K562 (cell line): ENCODE results near the gene GMDS. TPM values are rescaled to one million over a fixed set of nuclear protein-coding genes. Genes with fewer than 3 reads are reported as not detected.

Experiments used
- ATAC-seq: fragments of 200-7000 bp; cut with Tn5 transposase; 3 replicates; pipeline ENCODE4 v1.9.1; 2020; ENCODE audit warnings: moderate library complexity
- BruUV-seq: library from RNA; stranded (reverse); fragments of 400-500 nt; replicated peaks from 2 replicates; lab custom pipeline; 2021; lab: Mats Ljungman, UMichigan
- CTCF ChIA-PET: fragments of 300-600 bp; formaldehyde crosslinking; extraction: SDS; loops from one replicate; lab custom pipeline; 2021; ENCODE audit warnings: low intra/inter-chr PET ratio; lab: Yijun Ruan, JAX
- POLR2A ChIA-PET: fragments of 300-600, 350-650 bp; sonication (Branson Sonifier 250); formaldehyde crosslinking; extraction: SDS; loops from one replicate; lab custom pipeline; 2021; ENCODE audit warnings: antibody characterized with exemption, inconsistent platforms; lab: Yijun Ruan, JAX
- DNase-seq, 4 experiments: peaks; one replicate each; pipeline versions ENCODE4 v3.0.0 to v3.0.0-alpha.2; 2011 to 2018; ENCODE audit warnings: low spot score in 3 of 4, mixed read lengths in 3 of 4; ENCODE audit errors: extremely low read depth in 1 of 4
- FAIRE-seq: peaks from 2 replicates; lab custom pipeline; 2011; peaks lifted over from hg19 to GRCh38; lab: Jason Lieb, UNC
- H2AFZ ChIP-seq: 2 replicates; pipeline ENCODE4 v1.6.0; 2011; ENCODE audit warnings: low read depth, low read length, control low read depth, inconsistent platforms
- H3K27ac ChIP-seq: fragments of 200-600 bp; 3 replicates; pipeline ENCODE4 v1.8.0; 2011; ENCODE audit warnings: low read depth, mild to moderate bottlenecking, control low read depth, inconsistent platforms, low read length, moderate library complexity, mixed read lengths; ENCODE audit errors: extremely low read depth
- H3K27me3 ChIP-seq, 2 experiments: fragments of 300-600 bp in 1 of 2; 2 replicates in 1 of 2; 3 replicates in 1 of 2; pipeline versions ENCODE4 v1.6.0 to v1.8.0; 2011; ENCODE audit warnings: inconsistent platforms in 2 of 2, low read length in 2 of 2, mild to moderate bottlenecking in 1 of 2, mixed read lengths in 1 of 2, moderate library complexity in 1 of 2; ENCODE audit not compliant: control insufficient read depth in 2 of 2, insufficient read depth in 2 of 2
- H3K36me3 ChIP-seq: fragments of 300-600 bp; 3 replicates; pipeline ENCODE4 v1.8.0; 2011; ENCODE audit warnings: mild to moderate bottlenecking, low read length, inconsistent platforms; ENCODE audit not compliant: control insufficient read depth, insufficient read depth
- H3K4me1 ChIP-seq, 2 experiments: fragments of 200-600 bp in 1 of 2; replicated peaks in 1 of 2; 2 replicates in 1 of 2; 3 replicates in 1 of 2; pipeline versions ENCODE4 v1.5.1 to v1.8.0; 2011; ENCODE audit warnings: inconsistent platforms in 2 of 2, low read length in 2 of 2, mild to moderate bottlenecking in 1 of 2, mixed read lengths in 1 of 2, moderate library complexity in 1 of 2; ENCODE audit not compliant: control insufficient read depth in 2 of 2, insufficient read depth in 2 of 2
- H3K4me2 ChIP-seq: 2 replicates; pipeline ENCODE4 v1.6.1; 2011; ENCODE audit warnings: low read length, control low read depth, inconsistent platforms, mixed read lengths; ENCODE audit not compliant: insufficient read depth
- H3K4me3 ChIP-seq: fragments of 200-600 bp; sonication (generic), shearing (Covaris generic); 2 replicates; pipeline ENCODE4 v1.5.1; 2016; ENCODE audit warnings: control low read depth, inconsistent platforms
- H3K79me2 ChIP-seq: fragments of 200-600 bp; 3 replicates; pipeline ENCODE4 v1.8.0; 2011; ENCODE audit warnings: low read length, inconsistent platforms; ENCODE audit not compliant: control insufficient read depth, insufficient read depth
- H3K9ac ChIP-seq, 2 experiments: 2 replicates each; pipeline versions ENCODE4 v1.6.0 to v1.6.1; 2011; ENCODE audit warnings: low read depth in 2 of 2, low read length in 2 of 2, control low read depth in 1 of 2, inconsistent platforms in 1 of 2, mild to moderate bottlenecking in 1 of 2, mixed read lengths in 1 of 2; ENCODE audit not compliant: insufficient read depth in 1 of 2
- H3K9me1 ChIP-seq: one replicate; pipeline ENCODE4 v1.6.0; 2011; ENCODE audit warnings: inconsistent platforms, mild to moderate bottlenecking, low read length, moderate library complexity; ENCODE audit not compliant: control insufficient read depth, insufficient read depth
- H3K9me3 ChIP-seq: replicated peaks from 2 replicates; pipeline ENCODE4 v1.5.1; 2011; ENCODE audit warnings: low read depth, low read length, inconsistent platforms; ENCODE audit not compliant: control insufficient read depth, insufficient read depth
- H4K20me1 ChIP-seq: replicated peaks from 2 replicates; pipeline ENCODE4 v1.6.1; 2011; ENCODE audit warnings: low read length, inconsistent platforms, mixed read lengths; ENCODE audit not compliant: control insufficient read depth, insufficient read depth
- ATF1 ChIP-seq, 2 experiments: fragments of 450-650 bp in 1 of 2; IDR thresholded peaks; 2 replicates each; pipeline ENCODE4 v1.6.1; 2016; ENCODE audit warnings: missing compliant biosample characterization in 1 of 2, missing genetic modification characterization in 1 of 2
- CBX2 ChIP-seq: fragments of 200-600 bp; sonication (generic); IDR thresholded peaks from one replicate; pipeline ENCODE4 v1.6.1; 2012; ENCODE audit warnings: mild to moderate bottlenecking, low read length, inconsistent platforms; ENCODE audit not compliant: insufficient read depth, poor library complexity, severe bottlenecking
- EP300 ChIP-seq: IDR thresholded peaks from 2 replicates; pipeline ENCODE4 v1.6.1; 2012; ENCODE audit warnings: low read length, improper control_type of control experiment
- FOXM1 ChIP-seq, 2 experiments: fragments of 450-650 bp in 1 of 2; sonication (generic) in 1 of 2; formaldehyde crosslinking in 1 of 2; IDR thresholded peaks; 2 replicates each; pipeline versions ENCODE4 v1.6.1 to v1.9.0; 2017 to 2022; ENCODE audit warnings: low read depth in 2 of 2, mild to moderate bottlenecking in 2 of 2, missing genetic modification reagents in 1 of 2, moderate library complexity in 1 of 2
- HES1 ChIP-seq: fragments of 450-650 bp; IDR thresholded peaks from 2 replicates; pipeline ENCODE4 v1.6.1; 2016; ENCODE audit warnings: low read depth, mild to moderate bottlenecking, moderate library complexity
- MECOM ChIP-seq: fragments of 250-450 bp; sonication (Bioruptor Pico); IDR thresholded peaks from 2 replicates; pipeline ENCODE4 v1.8.0; 2022; ENCODE audit warnings: inconsistent platforms
- MLX ChIP-seq, 2 experiments: fragments of 450-650 bp in 1 of 2; sonication (generic) in 1 of 2; formaldehyde crosslinking; conservative IDR thresholded peaks; 2 replicates each; pipeline versions ENCODE4 v1.4.0 to v1.8.1; 2020 to 2022; ENCODE audit warnings: mild to moderate bottlenecking in 1 of 2, missing genetic modification reagents in 1 of 2
- MTA2 ChIP-seq: fragments of 450-650 bp; IDR thresholded peaks from 2 replicates; pipeline ENCODE4 v1.6.1; 2016; ENCODE audit warnings: low read depth
- NCOR1 ChIP-seq: fragments of 450-650 bp; IDR thresholded peaks from 2 replicates; pipeline ENCODE4 v1.6.1; 2016; ENCODE audit warnings: mild to moderate bottlenecking, moderate library complexity
- PYGO2 ChIP-seq: fragments of 450-650 bp; IDR thresholded peaks from 2 replicates; pipeline ENCODE4 v1.6.1; 2016; ENCODE audit warnings: mild to moderate bottlenecking, missing genetic modification characterization, moderate library complexity, missing compliant biosample characterization
- RCOR1 ChIP-seq, 2 experiments: IDR thresholded peaks; 2 replicates each; pipeline ENCODE4 v1.6.1; 2012; ENCODE audit warnings: low read depth in 2 of 2, low read length in 2 of 2, borderline replicate concordance in 1 of 2, improper control_type of control experiment in 1 of 2
- SMARCB1 ChIP-seq: IDR thresholded peaks from 2 replicates; pipeline ENCODE4 v1.6.1; 2011; ENCODE audit warnings: improper control_type of control experiment, low read depth; ENCODE audit not compliant: insufficient read length
- SMARCC2 ChIP-seq: fragments of 450-650 bp; IDR thresholded peaks from 2 replicates; pipeline ENCODE4 v1.6.1; 2017; ENCODE audit warnings: antibody characterized with exemption, moderate library complexity, mild to moderate bottlenecking, low read depth
- SOX6 ChIP-seq: fragments of 450-650 bp; IDR thresholded peaks from 2 replicates; pipeline ENCODE4 v1.6.1; 2014; ENCODE audit warnings: mild to moderate bottlenecking
- SPI1 ChIP-seq: IDR thresholded peaks from 2 replicates; pipeline ENCODE4 v1.6.1; 2011; ENCODE audit warnings: low read depth, low read length, control low read depth, borderline replicate concordance
- TAL1 ChIP-seq: fragments of 450-650 bp; IDR thresholded peaks from 2 replicates; pipeline ENCODE4 v1.6.1; 2016; ENCODE audit warnings: mild to moderate bottlenecking
- TARDBP ChIP-seq: fragments of 450-650 bp; IDR thresholded peaks from 2 replicates; pipeline ENCODE4 v1.6.1; 2016
- TCF3 ChIP-seq: sonication (generic); formaldehyde crosslinking; IDR thresholded peaks from 2 replicates; pipeline ENCODE4 v1.4.0; 2020; ENCODE audit warnings: mild to moderate bottlenecking, missing genetic modification reagents
- TEAD4 ChIP-seq, 2 experiments: sonication (generic) in 1 of 2; formaldehyde crosslinking in 1 of 2; IDR thresholded peaks; 2 replicates each; pipeline versions ENCODE4 v1.6.1 to v1.8.0; 2012 to 2022; ENCODE audit warnings: borderline replicate concordance in 1 of 2, inconsistent platforms in 1 of 2, low read length in 1 of 2, mild to moderate bottlenecking in 1 of 2, missing genetic modification reagents in 1 of 2
- THAP7 ChIP-seq: fragments of 250-450 bp; sonication (Bioruptor Pico); IDR thresholded peaks from 2 replicates; pipeline ENCODE4 v1.5.0; 2021
- ZNF134 ChIP-seq: fragments of 250-450 bp; sonication (Bioruptor Pico); conservative IDR thresholded peaks from 2 replicates; pipeline ENCODE4 v1.4.0; 2020
- ZNF644 ChIP-seq: fragments of 200-800 bp; sonication (Bioruptor generic); IDR thresholded peaks from 2 replicates; pipeline ENCODE4 v1.6.1; 2016; ENCODE audit warnings: low read depth, missing genetic modification characterization, missing compliant biosample characterization
- ZNF766 ChIP-seq: fragments of 200-800 bp; sonication (Bioruptor generic); conservative IDR thresholded peaks from 2 replicates; pipeline ENCODE4 v1.6.1; 2016; ENCODE audit warnings: missing genetic modification characterization, missing compliant biosample characterization
- in situ Hi-C: fragments of 300-500 bp; cut with MboI; formaldehyde crosslinking; loops from 4 replicates; pipeline ENCODE4 v1.15.0; 2018; ENCODE audit warnings: inconsistent platforms, mixed read lengths
- intact Hi-C: fragments of 100-400 bp; cut with micrococcal nuclease; formaldehyde crosslinking; loops from 2 replicates; pipeline ENCODE4 v1.14.2; 2022
- polyA plus RNA-seq, 8 experiments: library from polyadenylated mRNA; depleted of rRNA in 4 of 8; stranded (reverse) in 5 of 8; unstranded in 3 of 8; fragments of >200 nt; fragmentation: Nextera tagmentation in 2 of 8; fragmentation: Illumina TruSeq in 1 of 8; extraction: Ambion mirVana in 2 of 8; extraction: Trizol in 1 of 8; gene quantifications; 2 replicates each; pipeline versions ENCODE4 v1.2.1 to v1.2.3, GENCODE V29; 2011 to 2014; ENCODE audit warnings: inconsistent platforms in 1 of 8, missing spikeins in 1 of 8
- total RNA-seq, 7 experiments: library from RNA; depleted of rRNA in 6 of 7; stranded (reverse); fragments of >200 nt in 6 of 7; fragmentation: Illumina TruSeq in 2 of 7; extraction: Trizol in 2 of 7; gene quantifications; 2 replicates each; pipeline versions ENCODE4 v1.2.1 to v1.2.3, GENCODE V29; 2011 to 2021; ENCODE audit warnings: low replicate concordance in 1 of 7

Gene GMDS
- total and polyA plus RNA-seq, 9 of the 15 experiments (the other 6 are each of a cell fraction or from before 2014, with no cell fraction given) = 0.48 to 31.8 (median 13.4) TPM

GRCh38 chr6:2183246-2183645 is 62.2 kb downstream of the GMDS start:
- Histone ChIP-seq H4K20me1 (peaks cover 17% of the 10 kb centered on the region; the same call in 1 of the 2 replicates), H3K36me3 (no peaks in the 10 kb centered on the region), H3K9me3 (no peaks in the 10 kb centered on the region), H2AFZ (no peak overlapping the region), H3K4me1 (no peaks in the 10 kb centered on the region), H3K27me3 (peaks cover 3 to 8% of the 10 kb centered on the region in 2 experiments; a peak in 2 of 5 replicates), H3K4me2 (no peak overlapping the region), H3K9ac (no peak overlapping the region), H3K79me2 (no peaks in the 10 kb centered on the region), H3K9me1 (no peaks in the 10 kb centered on the region), H3K27ac (no peak overlapping the region), H3K4me3 (no peak overlapping the region)
- in situ Hi-C loops (loop anchor here (10.0 kb wide), 1 partner anchor 578 kb away; the partner anchor contains the start of gene FOXC1), intact Hi-C loops (no loop called here)
- ATAC-seq (no peak), DNase-seq (no peak), FAIRE-seq (no peak)
- POLR2A ChIA-PET = no interaction called here
- CTCF ChIA-PET = no interaction called here
- BruUV-seq = no TSS peak
- no peak for TF ChIP-seq THAP7
- TF ChIP-seq SPI1 = no peak
- TF ChIP-seq SMARCB1 = no peak
- no peak for TF ChIP-seq CBX2
- TF ChIP-seq PYGO2 (tag) = no peak
- TF ChIP-seq FOXM1 (IDR thresholded peaks at IDR 0.05; ENCODE audit: low read depth) = 0 out of 2 replicates have a peak, but pooled peaks have one; percentile 18
- TF ChIP-seq FOXM1 (CRISPR knock-in tag; IDR thresholded peaks at IDR 0.05; ENCODE audit: low read depth) = no peak
- TF ChIP-seq NCOR1 = 0 out of 2 replicates have a peak, but pooled peaks have one; percentile 17
- 0 out of 2 replicates have a peak, but pooled peaks have one; percentile 21 for TF ChIP-seq ZNF766 (CRISPR knock-in tag)
- peak; percentile 49; the same call in 1 of the 2 replicates for TF ChIP-seq HES1
- no peak for TF ChIP-seq SMARCC2
- no peak for TF ChIP-seq MECOM (CRISPR knock-in tag)
- 0 out of 2 replicates have a peak, but pooled peaks have one; percentile 45 for TF ChIP-seq ZNF644 (tag)
- TF ChIP-seq SOX6 = peak; percentile 58; the same call in 1 of the 2 replicates
- TF ChIP-seq MLX (CRISPR knock-in tag; conservative IDR thresholded peaks at IDR 0.05) = no peak
- TF ChIP-seq ZNF134 (CRISPR knock-in tag) = 0 out of 2 replicates have a peak, but pooled peaks have one; percentile 3
- no peak for TF ChIP-seq TARDBP
- no peak for TF ChIP-seq ATF1 (CRISPR knock-in tag; IDR thresholded peaks at IDR 0.05)
- TF ChIP-seq ATF1 (tag; IDR thresholded peaks at IDR 0.05) = no peak
- peak; percentile 60 for TF ChIP-seq TAL1
- peak; percentile 72 for TF ChIP-seq TEAD4 (IDR thresholded peaks at IDR 0.05; ENCODE audit: low read length)
- no peak for TF ChIP-seq TEAD4 (CRISPR knock-in tag; IDR thresholded peaks at IDR 0.05; ENCODE audit: borderline replicate concordance)
- TF ChIP-seq TCF3 (CRISPR knock-in tag) = peak; percentile 35; the same call in 1 of the 2 replicates
- TF ChIP-seq MTA2 = no peak
- TF ChIP-seq RCOR1 (IDR thresholded peaks at IDR 0.05; ENCODE audit: borderline replicate concordance in 1 of 2, low read depth in 2 of 2, low read length in 2 of 2) = 0 out of 4 replicates have a peak, but pooled peaks of 1 of the 2 experiments have one; percentile 6
- TF ChIP-seq EP300 = peak; percentile 34; the same call in 1 of the 2 replicates
